ENCODE measurements around the gene PNLIPRP3. TPM values are rescaled to one million over a fixed set of nuclear protein-coding genes. Genes with fewer than 3 reads are reported as not detected.

The PNLIPRP3 gene
- total and polyA plus RNA-seq, 2 of the 4 experiments (the other 2 are of a cell fraction) = not detected

DNA sequence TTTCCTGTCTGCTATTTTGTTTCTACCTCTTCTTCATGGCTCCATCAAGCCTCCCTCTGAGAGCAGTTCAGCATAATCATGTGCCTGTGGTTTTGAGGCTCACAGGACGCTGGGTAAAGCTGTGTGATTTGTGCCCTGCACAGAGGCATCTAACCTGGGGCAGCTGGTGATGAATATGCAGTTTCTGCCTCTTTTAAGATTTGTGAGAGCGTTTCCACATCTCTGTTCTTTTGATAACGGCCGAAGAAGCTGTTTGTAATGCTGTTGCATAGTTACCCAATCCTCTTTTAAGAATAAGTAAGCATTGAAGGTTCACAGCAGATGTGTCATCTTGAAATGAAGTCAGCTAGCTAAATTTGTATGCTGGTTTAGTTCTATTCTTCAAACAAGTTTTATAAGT lies 45.2 kb downstream of the PNLIPRP3 start:
- no peak overlapping the region for H3K4ac ChIP-seq (ENCODE audit: low read depth, low read length)
- no peak overlapping the region for H3K4me2 ChIP-seq (ENCODE audit: low read depth, low read length)
- no peak overlapping the region for H3K4me3 ChIP-seq (ENCODE audit: insufficient read depth, low read depth, low read length)
- H3K18ac ChIP-seq (ENCODE audit: low read depth, low read length) = no peak overlapping the region
- in situ Hi-C loops (cut with MboI; ENCODE audit: low sequenced_read_pairs) (no loop called here), intact Hi-C loops (cut with micrococcal nuclease) (no loop called here), dilution Hi-C loops (cut with HindIII; ENCODE audit: low sequenced_read_pairs, unreplicated experiment) (no loop called here)
- no peak; the same call in 1 of the 2 replicates for ATAC-seq (ENCODE audit: low read depth)
- no peak overlapping the region for H3K9ac ChIP-seq (ENCODE audit: low read depth, low read length)
- TF ChIP-seq BHLHE40 (IDR thresholded peaks at IDR 0.05; ENCODE audit: low read depth, low read length) (no peak), SMC3 (IDR thresholded peaks at IDR 0.05; ENCODE audit: low read depth, low read length) (no peak), CTCF (conservative IDR thresholded peaks at IDR 0.05; ENCODE audit: low read depth, low read length) (no peak), MAZ (IDR thresholded peaks at IDR 0.05; ENCODE audit: borderline replicate concordance, low read depth, low read length) (no peak), NFE2L2 (IDR thresholded peaks at IDR 0.05; ENCODE audit: low read depth, low read length) (no peak), RAD21 (IDR thresholded peaks at IDR 0.05; ENCODE audit: low read length) (no peak), FOS (IDR thresholded peaks at IDR 0.05; ENCODE audit: low read depth, low read length) (no peak), MAFK (IDR thresholded peaks at IDR 0.05; ENCODE audit: low read depth, low read length) (no peak)
- TF ChIP-seq, protein P1, sequence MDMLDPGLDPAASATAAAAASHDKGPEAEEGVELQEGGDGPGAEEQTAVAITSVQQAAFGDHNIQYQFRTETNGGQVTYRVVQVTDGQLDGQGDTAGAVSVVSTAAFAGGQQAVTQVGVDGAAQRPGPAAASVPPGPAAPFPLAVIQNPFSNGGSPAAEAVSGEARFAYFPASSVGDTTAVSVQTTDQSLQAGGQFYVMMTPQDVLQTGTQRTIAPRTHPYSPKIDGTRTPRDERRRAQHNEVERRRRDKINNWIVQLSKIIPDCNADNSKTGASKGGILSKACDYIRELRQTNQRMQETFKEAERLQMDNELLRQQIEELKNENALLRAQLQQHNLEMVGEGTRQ (IDR thresholded peaks at IDR 0.05; ENCODE audit: low read depth, low read length) = no peak
- no peaks in the 10 kb centered on the region for H4K20me1 ChIP-seq (ENCODE audit: insufficient read depth, low read length)
- H2BK15ac ChIP-seq (ENCODE audit: low read depth, low read length) = no peak overlapping the region
- H3K23ac ChIP-seq (ENCODE audit: low read depth, low read length) = no peak overlapping the region
- H4K8ac ChIP-seq (ENCODE audit: low read depth in 2 of 2, low read length in 2 of 2) = no peak overlapping the region
- H3K9me1 ChIP-seq (ENCODE audit: insufficient read depth, low read length) = no peaks in the 10 kb centered on the region
- WGBS, 2 experiments (ENCODE audit: extremely low coverage in 2 of 2, insufficient read length in 1 of 2) = 0% methylated on average over 1 of the region's 4 CpGs; no CpG with 5 or more reads in 1 of the 2 experiments
- no peaks in the 10 kb centered on the region for H3K27me3 ChIP-seq (ENCODE audit: control insufficient read depth, insufficient read depth, low read length)
- H3K56ac ChIP-seq (ENCODE audit: extremely low read depth, insufficient read depth, low read length) = no peak overlapping the region
- H3K79me1 ChIP-seq (ENCODE audit: low read depth in 1 of 2, low read length in 2 of 2) = no peaks in the 10 kb centered on the region
- H3K14ac ChIP-seq (replicated peaks; ENCODE audit: low read depth, low read length) = no peak overlapping the region
- H3K36me3 ChIP-seq (ENCODE audit: control insufficient read depth, insufficient read depth, low read length) = no peaks in the 10 kb centered on the region
- no peak overlapping the region for H2BK5ac ChIP-seq (ENCODE audit: low read depth, low read length, poor library complexity, severe bottlenecking)
- CTCF ChIA-PET = interaction anchor here (1.7 kb wide), 1 partner anchor 28 kb away, joined by 3 read pairs; no protein-coding TSS in a partner anchor
- POLR2A ChIA-PET (ENCODE audit: unreplicated experiment) = no interaction called here
- DNase-seq = peak; percentile 6
- BruUV-seq (replicated peaks) = no TSS peak
- no peak overlapping the region for H2AK9ac ChIP-seq (replicated peaks; ENCODE audit: low read depth, low read length, poor library complexity)
- H4K91ac ChIP-seq (ENCODE audit: insufficient read depth, low read depth, low read length) = no peak overlapping the region
- no peak overlapping the region for H4K5ac ChIP-seq (ENCODE audit: low read depth, low read length)
- no peak overlapping the region for H2BK20ac ChIP-seq (ENCODE audit: low read depth, low read length)
- H3K4me1 ChIP-seq (ENCODE audit: control insufficient read depth, insufficient read depth, low read length) = no peaks in the 10 kb centered on the region
- no peak overlapping the region for H2AK5ac ChIP-seq (ENCODE audit: low read depth, low read length)
- no peak overlapping the region for H2AFZ ChIP-seq (replicated peaks; ENCODE audit: low read length, poor library complexity)
- no peaks in the 10 kb centered on the region for H3K9me3 ChIP-seq (ENCODE audit: control insufficient read depth, insufficient read depth, low read length)
- H2BK120ac ChIP-seq (ENCODE audit: low read depth, low read length) = no peak overlapping the region
- no peak overlapping the region for H3K27ac ChIP-seq (ENCODE audit: insufficient read depth, low read length)
